HCT116 (cell line): ENCODE data around the gene CREBBP. TPM values are rescaled to one million over a fixed set of nuclear protein-coding genes. Genes with fewer than 3 reads are reported as not detected.

ENCODE experiments used
- ATAC-seq: fragments of 200-7000 bp; cut with Tn5 transposase; 2 replicates; pipeline ENCODE4 v1.9.1; 2020; ENCODE audit warnings: mild to moderate bottlenecking, moderate library complexity
- BruUV-seq: library from RNA; stranded (reverse); fragments of 400-500 nt; replicated peaks from 2 replicates; lab custom pipeline; 2021; lab: Mats Ljungman, UMichigan
- CTCF ChIA-PET: fragments of 300-600 bp; sonication (Branson Sonifier 250); formaldehyde crosslinking; loops from one replicate; lab custom pipeline; 2021; ENCODE audit warnings: antibody characterized with exemption; lab: Charles Lee
- POLR2A ChIA-PET: fragments of 300-600, 350-600 bp; sonication (Branson Sonifier 250); formaldehyde crosslinking; loops from one replicate; lab custom pipeline; 2021; ENCODE audit warnings: antibody characterized with exemption; lab: Charles Lee
- RAD21 ChIA-PET, 2 experiments: fragments of 300-600 bp; sonication (Branson Sonifier 250); formaldehyde crosslinking; loops; one replicate each; lab custom pipeline; 2023; ENCODE audit warnings: low total read pairs in 2 of 2; ENCODE audit not compliant: uncharacterized antibody in 2 of 2, unreplicated experiment in 2 of 2, low non-redundant PET in 1 of 2; lab: Charles Lee
- DNase-seq: peaks from one replicate; pipeline ENCODE4 v3.0.0-alpha.2; 2010; ENCODE audit warnings: low read depth, low spot score
- H2AFZ ChIP-seq: fragments of 200-600 bp; shearing (Covaris generic), sonication (generic); 2 replicates; pipeline ENCODE4 v1.6.1; 2017; ENCODE audit warnings: low read depth, mixed run types, mixed read lengths, antibody characterized with exemption, low read length; ENCODE audit not compliant: poor library complexity, severe bottlenecking
- H3K27ac ChIP-seq: 2 replicates; pipeline ENCODE4 v1.5.1; 2012; ENCODE audit warnings: low read depth, low read length
- H3K27me3 ChIP-seq: fragments of 200-600 bp; sonication (generic); 2 replicates; pipeline ENCODE4 v1.6.1; 2016; ENCODE audit warnings: mixed run types, low read length, mixed read lengths; ENCODE audit not compliant: insufficient read depth
- H3K36me3 ChIP-seq, 2 experiments: fragments of 200-500 bp in 1 of 2; fragments of 200-600 bp in 1 of 2; sonication (Bioruptor generic) in 1 of 2; sonication (generic) in 1 of 2; 2 replicates each; pipeline versions ENCODE4 v1.5.1 to v1.6.1; 2014 to 2016; ENCODE audit warnings: low read length in 2 of 2, inconsistent platforms in 1 of 2, mixed read lengths in 1 of 2, mixed run types in 1 of 2; ENCODE audit not compliant: insufficient read depth in 2 of 2, control insufficient read depth in 1 of 2
- H3K4me1 ChIP-seq, 2 experiments: fragments of 200-600 bp in 1 of 2; sonication (generic) in 1 of 2; 2 replicates each; pipeline versions ENCODE4 v1.5.1 to v1.6.1; 2012 to 2017; ENCODE audit warnings: low read length in 2 of 2, inconsistent platforms in 1 of 2, mild to moderate bottlenecking in 1 of 2, mixed read lengths in 1 of 2, mixed run types in 1 of 2, moderate library complexity in 1 of 2; ENCODE audit not compliant: insufficient read depth in 2 of 2, control insufficient read depth in 1 of 2
- H3K4me2 ChIP-seq: fragments of 200-600 bp; sonication (generic); 2 replicates; pipeline ENCODE4 v1.6.1; 2017; ENCODE audit warnings: mixed run types, low read length, mixed read lengths
- H3K4me3 ChIP-seq, 2 experiments: fragments of 200-600 bp in 1 of 2; sonication (generic) in 1 of 2; replicated peaks in 1 of 2; 2 replicates each; pipeline ENCODE4 v1.5.1; 2011 to 2016; ENCODE audit warnings: low read length in 2 of 2, control low read depth in 1 of 2, low read depth in 1 of 2, mild to moderate bottlenecking in 1 of 2, mixed read lengths in 1 of 2, mixed run types in 1 of 2
- H3K79me2 ChIP-seq: fragments of 200-600 bp; sonication (generic); 2 replicates; pipeline ENCODE4 v1.6.1; 2017; ENCODE audit warnings: mild to moderate bottlenecking, mixed run types, low read length, moderate library complexity, mixed read lengths; ENCODE audit not compliant: insufficient read depth
- H3K9ac ChIP-seq: fragments of 200-600 bp; sonication (generic); 2 replicates; pipeline ENCODE4 v1.6.1; 2016; ENCODE audit warnings: low read length, mixed read lengths
- H3K9me2 ChIP-seq: fragments of 200-600 bp; sonication (generic), shearing (Covaris generic); 2 replicates; pipeline ENCODE4 v1.6.1; 2017; ENCODE audit warnings: mixed run types, mild to moderate bottlenecking, moderate library complexity; ENCODE audit not compliant: insufficient read depth
- H3K9me3 ChIP-seq, 2 experiments: fragments of 200-500 bp in 1 of 2; fragments of 200-600 bp in 1 of 2; sonication (Bioruptor generic) in 1 of 2; sonication (generic) in 1 of 2; 2 replicates each; pipeline ENCODE4 v1.6.1; 2014 to 2017; ENCODE audit warnings: low read length in 2 of 2, mixed read lengths in 2 of 2, inconsistent platforms in 1 of 2, low read depth in 1 of 2, mild to moderate bottlenecking in 1 of 2, mixed run types in 1 of 2, moderate library complexity in 1 of 2; ENCODE audit not compliant: control insufficient read depth in 1 of 2, insufficient read depth in 1 of 2
- H4K20me1 ChIP-seq: fragments of 200-600 bp; sonication (generic), shearing (Covaris generic); 2 replicates; pipeline ENCODE4 v1.6.1; 2017; ENCODE audit warnings: mixed run types, mild to moderate bottlenecking, moderate library complexity; ENCODE audit not compliant: insufficient read depth
- ATF3 ChIP-seq: IDR thresholded peaks from 2 replicates; pipeline ENCODE4 v1.6.1; 2012
- CBX3 ChIP-seq: IDR thresholded peaks from 2 replicates; pipeline ENCODE4 v1.6.1; 2012; ENCODE audit warnings: low read depth
- CEBPB ChIP-seq: IDR thresholded peaks from 2 replicates; pipeline ENCODE4 v1.6.1; 2012; ENCODE audit warnings: low read depth
- CTCF ChIP-seq, 3 experiments: fragments of 200-600 bp in 1 of 3; sonication (generic) in 1 of 3; IDR thresholded peaks in 2 of 3; conservative IDR thresholded peaks in 1 of 3; 2 replicates each; pipeline ENCODE4 v1.5.1; 2012 to 2017; ENCODE audit warnings: low read depth in 2 of 3, low read length in 2 of 3, antibody characterized with exemption in 1 of 3, borderline replicate concordance in 1 of 3, control low read depth in 1 of 3, mild to moderate bottlenecking in 1 of 3, mixed read lengths in 1 of 3, mixed run types in 1 of 3, moderate library complexity in 1 of 3; ENCODE audit not compliant: insufficient read depth in 1 of 3
- EGR1 ChIP-seq: IDR thresholded peaks from 2 replicates; pipeline ENCODE4 v1.6.1; 2012; ENCODE audit warnings: low read depth
- ELF1 ChIP-seq: IDR thresholded peaks from 2 replicates; pipeline ENCODE4 v1.6.1; 2012; ENCODE audit warnings: low read depth, borderline replicate concordance
- EZH2 ChIP-seq: fragments of 200-600 bp; sonication (generic); IDR thresholded peaks from 2 replicates; pipeline ENCODE4 v1.6.1; 2017; ENCODE audit warnings: antibody characterized with exemption, mixed run types
- FOSL1 ChIP-seq: IDR thresholded peaks from 2 replicates; pipeline ENCODE4 v1.6.1; 2012; ENCODE audit warnings: low read depth
- JUND ChIP-seq: IDR thresholded peaks from 2 replicates; pipeline ENCODE4 v1.6.1; 2012
- MAX ChIP-seq: IDR thresholded peaks from 2 replicates; pipeline ENCODE4 v1.6.1; 2012
- POLR2AphosphoS5 ChIP-seq: IDR thresholded peaks from 2 replicates; pipeline ENCODE4 v1.6.1; 2011; ENCODE audit warnings: mild to moderate bottlenecking, low read depth, low read length, moderate library complexity
- RAD21 ChIP-seq: IDR thresholded peaks from 2 replicates; pipeline ENCODE4 v1.6.1; 2012; ENCODE audit warnings: low read depth, mild to moderate bottlenecking
- REST ChIP-seq: IDR thresholded peaks from 2 replicates; pipeline ENCODE4 v1.6.1; 2012; ENCODE audit warnings: low read depth
- SIN3A ChIP-seq: IDR thresholded peaks from 2 replicates; pipeline ENCODE4 v1.6.1; 2012; ENCODE audit warnings: low read depth
- TCF7L2 ChIP-seq: IDR thresholded peaks from 2 replicates; pipeline ENCODE4 v1.7.0; 2011; ENCODE audit warnings: borderline replicate concordance, inconsistent platforms; ENCODE audit not compliant: insufficient read depth, insufficient read length; ENCODE audit errors: extremely low read depth
- YY1 ChIP-seq: IDR thresholded peaks from 2 replicates; pipeline ENCODE4 v1.6.1; 2011; ENCODE audit warnings: low read length, low read depth, moderate library complexity, mild to moderate bottlenecking; ENCODE audit not compliant: insufficient replicate concordance; ENCODE audit errors: extremely low read depth
- ZFX ChIP-seq: fragments of 450-650 bp; IDR thresholded peaks from 2 replicates; pipeline ENCODE4 v1.6.1; 2017
- ZNF274 ChIP-seq: fragments of 200-500 bp; sonication (Bioruptor generic); IDR thresholded peaks from 2 replicates; pipeline ENCODE4 v1.6.1; 2014; ENCODE audit warnings: mild to moderate bottlenecking, low read depth, low read length, inconsistent platforms
- intact Hi-C: fragments of 100-400 bp; cut with micrococcal nuclease; formaldehyde crosslinking; loops from 2 replicates; pipeline ENCODE4 v1.10.0; 2022
- total RNA-seq: library from RNA; stranded (reverse); gene quantifications from one replicate; pipeline ENCODE4 v1.2.1, GENCODE V29; 2021; ENCODE audit not compliant: unreplicated experiment

The CREBBP gene
- total RNA-seq, 1 experiment from 2014 or later: 42.7 TPM

- H3K4me1 ChIP-seq: peaks cover 3 to 11% of the 10 kb centered on the region in 2 experiments
- CTCF ChIA-PET: no interaction called here
- RAD21 ChIA-PET: no interaction called here
- H3K27me3 ChIP-seq: no peaks in the 10 kb centered on the region
- H3K79me2 ChIP-seq: peaks cover 94% of the 10 kb centered on the region
- H4K20me1 ChIP-seq: peaks cover 13% of the 10 kb centered on the region; the same call in 1 of the 2 replicates
- no peak overlapping the region for H3K27ac ChIP-seq
- no peak for TF ChIP-seq ZNF274
- no peak for TF ChIP-seq ELF1
- TF ChIP-seq POLR2AphosphoS5: no peak
- no peak for TF ChIP-seq RAD21
- TF ChIP-seq EGR1: no peak
- no peak for TF ChIP-seq ATF3
- no peak for TF ChIP-seq REST
- no peak for TF ChIP-seq SIN3A
- TF ChIP-seq CTCF (IDR thresholded peaks at IDR 0.05 in 2 of 3, conservative IDR thresholded peaks at IDR 0.05 in 1 of 3; ENCODE audit: borderline replicate concordance in 1 of 3, insufficient read depth in 1 of 3, low read depth in 2 of 3, low read length in 2 of 3): no peak
- no peak for TF ChIP-seq MAX
- no peak for TF ChIP-seq YY1
- TF ChIP-seq FOSL1: no peak
- TF ChIP-seq JUND: no peak
- no peak for TF ChIP-seq TCF7L2
- no peak for TF ChIP-seq EZH2
- TF ChIP-seq CBX3: no peak
- no peak for TF ChIP-seq CEBPB
- no peak for TF ChIP-seq ZFX
- intact Hi-C loops: no loop called here
- ATAC-seq: no peak
- H2AFZ ChIP-seq: no peak overlapping the region
- BruUV-seq: no TSS peak
- no peaks in the 10 kb centered on the region for H3K9me3 ChIP-seq
- no peak overlapping the region for H3K4me2 ChIP-seq
- POLR2A ChIA-PET: no interaction called here
- no peaks in the 10 kb centered on the region for H3K9me2 ChIP-seq
- H3K4me3 ChIP-seq: no peak overlapping the region
- H3K9ac ChIP-seq: no peak overlapping the region
- peaks cover 3 to 18% of the 10 kb centered on the region in 2 experiments; a peak in 1 of 4 replicates for H3K36me3 ChIP-seq
- DNase-seq: no peak
Measured at GRCh38 chr16:3712861-3713372, 167.6 kb downstream of the CREBBP start.
